IPS-18c (cell line): ENCODE measurements around the gene IL17RA.

Experiments used
- H3K4me3 ChIP-seq: 2 replicates; pipeline ENCODE4 v1.7.0; 2013; ENCODE audit warnings: low read depth, mild to moderate bottlenecking, low read length, moderate library complexity; ENCODE audit not compliant: insufficient read depth
- H3K9me3 ChIP-seq: one replicate; pipeline ENCODE4 v1.6.1; 2013; ENCODE audit warnings: mild to moderate bottlenecking, low read length, moderate library complexity; ENCODE audit not compliant: control insufficient read depth, insufficient read depth

The IL17RA gene

GRCh38 chr22:17098379-17098819, 13.6 kb downstream of the IL17RA start:
- Histone ChIP-seq H3K9me3 (no peaks in the 10 kb centered on the region), H3K4me3 (no peak overlapping the region)

- Histone ChIP-seq H3K9me3 (no peaks in the 10 kb centered on the region), H3K4me3 (no peak overlapping the region)
These were observed 15.8 kb downstream of the IL17RA start for GRCh38 chr22:17100621-17101020.

GRCh38 chr22:17101475-17102296, 16.9 kb downstream of the IL17RA start:
- Histone ChIP-seq H3K9me3 (no peaks in the 10 kb centered on the region), H3K4me3 (no peak overlapping the region)

- Histone ChIP-seq H3K4me3 (no peak overlapping the region), H3K9me3 (no peaks in the 10 kb centered on the region)
These were observed 17.5 kb downstream of the IL17RA start for GRCh38 chr22:17102297-17102667.

- H3K9me3 ChIP-seq, result no peaks in the 10 kb centered on the region
- no peak overlapping the region for H3K4me3 ChIP-seq
These were observed 18.6 kb downstream of the IL17RA start for GRCh38 chr22:17103351-17103750.

GRCh38 chr22:17104336-17104935, 19.6 kb downstream of the IL17RA start:
- H3K9me3 ChIP-seq, result no peaks in the 10 kb centered on the region
- H3K4me3 ChIP-seq, result no peak overlapping the region

DNA sequence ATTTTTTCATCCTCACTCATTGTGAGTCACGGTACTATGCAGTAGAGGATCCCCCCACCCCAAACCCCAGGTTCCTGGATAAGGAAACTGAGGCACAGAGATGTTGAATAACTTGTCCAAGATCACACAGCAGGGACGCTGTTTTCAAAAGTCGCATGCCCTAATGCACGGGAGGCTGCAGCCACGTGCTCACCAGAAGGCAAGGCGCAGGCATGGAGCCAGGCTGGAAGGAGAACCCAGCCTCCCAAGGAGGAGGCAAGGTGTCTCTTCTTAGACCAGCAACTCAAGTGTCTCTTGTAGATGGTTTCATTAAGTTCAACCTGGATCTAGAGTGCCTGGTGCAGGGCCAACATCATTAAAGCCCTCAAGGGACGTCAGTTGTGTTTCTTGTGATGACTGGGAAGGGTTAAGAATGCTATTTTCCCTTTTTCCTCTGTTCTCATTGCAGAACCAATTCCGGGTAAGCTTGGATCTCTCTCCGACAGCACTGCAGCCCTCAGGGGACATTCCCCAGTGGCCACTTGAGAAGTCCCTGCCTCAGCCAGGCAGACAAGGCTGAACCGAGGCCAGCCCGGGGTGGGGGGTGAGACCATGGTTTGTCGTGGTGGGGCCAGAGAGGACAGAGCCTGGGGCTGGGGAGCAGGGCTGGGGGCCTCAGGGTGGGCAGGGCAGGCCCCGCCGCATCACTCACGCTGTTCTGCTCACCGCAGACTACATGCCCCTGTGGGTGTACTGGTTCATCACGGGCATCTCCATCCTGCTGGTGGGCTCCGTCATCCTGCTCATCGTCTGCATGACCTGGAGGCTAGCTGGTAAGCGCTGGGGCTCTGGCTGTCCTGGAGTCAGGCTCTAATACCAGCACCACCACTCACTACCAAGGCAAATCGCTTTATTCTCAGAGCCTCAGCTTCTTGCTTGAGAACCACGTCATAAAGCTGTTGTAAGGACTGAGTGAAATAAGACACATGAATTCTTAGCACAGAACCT, 20.6 kb downstream of the IL17RA start:
- H3K9me3 ChIP-seq, result no peaks in the 10 kb centered on the region
- no peak overlapping the region for H3K4me3 ChIP-seq

DNA sequence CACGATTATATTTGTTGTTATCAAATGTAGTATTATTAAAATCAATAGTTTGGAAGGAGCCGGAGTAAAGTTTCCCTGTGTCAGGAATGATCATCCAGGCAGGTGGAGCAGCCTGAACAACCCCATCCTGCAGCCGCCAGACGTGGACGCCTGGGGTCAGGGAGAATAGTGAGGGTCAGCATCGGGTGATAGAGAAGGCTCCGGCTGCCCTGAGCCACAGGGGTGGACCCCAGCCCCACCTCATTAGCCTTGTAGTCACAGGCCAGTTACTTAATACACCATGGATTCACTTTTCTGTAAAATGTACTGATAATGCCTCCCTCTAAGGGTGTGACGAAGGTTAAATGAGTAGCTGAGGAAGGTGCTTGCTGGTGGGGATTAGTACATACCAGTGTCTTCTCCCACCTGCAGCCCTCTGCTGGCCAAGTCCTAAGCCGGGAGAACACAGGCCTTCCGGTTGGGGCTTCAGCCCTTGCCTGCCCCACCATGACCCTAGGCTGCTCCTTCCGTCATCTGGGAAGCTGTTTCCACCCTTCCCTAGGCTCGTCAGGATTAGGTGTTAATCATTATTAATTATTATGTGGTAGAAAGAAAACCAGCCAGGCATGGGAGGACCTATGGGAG, 21.5 kb downstream of the IL17RA start:
- Histone ChIP-seq H3K4me3 (no peak overlapping the region), H3K9me3 (no peaks in the 10 kb centered on the region)

DNA sequence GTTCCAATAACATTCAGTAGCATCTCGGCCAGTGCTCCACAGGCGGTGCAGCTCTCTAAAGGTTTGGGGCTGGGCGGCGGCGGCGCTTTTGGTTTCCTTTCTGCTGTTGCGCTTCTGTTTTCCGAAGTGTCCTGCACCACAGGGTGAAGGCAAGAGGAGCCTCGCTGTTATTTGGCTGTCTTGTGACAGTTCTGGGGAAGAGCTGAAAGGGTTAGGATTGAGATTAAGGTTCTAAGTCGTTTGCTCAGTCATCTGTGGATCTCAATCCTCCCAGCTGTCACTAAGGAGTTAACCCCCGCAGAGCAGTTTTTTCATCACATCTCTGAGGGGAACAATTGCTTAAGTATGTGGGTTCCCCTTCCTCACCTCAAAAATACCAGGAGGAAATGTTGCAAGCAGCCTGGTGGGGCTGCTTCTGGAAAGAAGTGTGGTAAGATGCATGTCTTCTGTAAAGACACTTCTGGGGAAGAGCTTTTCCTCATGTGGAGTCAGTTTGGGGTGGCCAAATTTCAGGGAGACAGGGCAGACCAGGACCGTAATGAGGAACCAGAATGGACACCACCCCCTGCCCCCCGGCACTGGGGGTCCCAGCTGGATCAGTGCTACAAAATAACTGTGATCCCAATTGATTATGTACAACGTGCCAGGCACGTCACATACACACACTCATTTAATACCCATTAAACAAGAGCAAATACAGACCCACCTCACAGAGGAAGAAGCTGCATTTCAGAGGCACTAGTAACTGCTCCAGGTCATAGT, 22.2 kb downstream of the IL17RA start:
- Histone ChIP-seq H3K4me3 (no peak overlapping the region), H3K9me3 (no peaks in the 10 kb centered on the region)

DNA sequence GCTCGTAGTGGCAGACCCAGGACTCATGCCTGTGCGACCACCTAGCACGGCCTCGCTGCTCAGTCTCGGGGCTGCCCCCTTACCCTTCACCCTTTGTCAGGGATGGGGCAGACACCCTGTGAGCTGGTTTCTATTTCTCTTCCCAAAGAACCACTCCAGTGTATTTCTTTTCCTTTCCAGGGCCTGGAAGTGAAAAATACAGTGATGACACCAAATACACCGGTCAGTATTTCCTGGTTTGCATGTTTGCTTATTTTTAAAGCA, 22.7 kb downstream of the IL17RA start:
- Histone ChIP-seq H3K4me3 (no peak overlapping the region), H3K9me3 (no peaks in the 10 kb centered on the region)

- Histone ChIP-seq H3K9me3 (no peaks in the 10 kb centered on the region), H3K4me3 (no peak overlapping the region)
These were observed 23.7 kb downstream of the IL17RA start for GRCh38 chr22:17108256-17109112.

GRCh38 chr22:17109113-17109865, 24.5 kb downstream of the IL17RA start:
- Histone ChIP-seq H3K4me3 (no peak overlapping the region), H3K9me3 (no peaks in the 10 kb centered on the region)

DNA sequence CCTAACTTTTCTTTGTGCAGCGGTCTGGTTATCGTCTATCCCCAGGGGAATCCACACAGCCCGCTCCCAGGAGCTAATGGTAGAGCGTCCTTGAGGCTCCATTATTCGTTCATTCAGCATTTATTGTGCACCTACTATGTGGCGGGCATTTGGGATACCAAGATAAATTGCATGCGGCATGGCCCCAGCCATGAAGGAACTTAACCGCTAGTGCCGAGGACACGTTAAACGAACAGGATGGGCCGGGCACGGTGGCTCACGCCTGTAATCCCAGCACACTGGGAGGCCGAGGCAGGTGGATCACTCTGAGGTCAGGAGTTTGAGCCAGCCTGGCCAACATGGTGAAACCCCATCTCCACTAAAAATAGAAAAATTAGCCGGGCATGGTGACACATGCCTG, 25.2 kb downstream of the IL17RA start:
- no peaks in the 10 kb centered on the region for H3K9me3 ChIP-seq
- no peak overlapping the region for H3K4me3 ChIP-seq

GRCh38 chr22:17110791-17111550, 26.2 kb downstream of the IL17RA start:
- Histone ChIP-seq H3K4me3 (no peak overlapping the region), H3K9me3 (no peaks in the 10 kb centered on the region)

DNA sequence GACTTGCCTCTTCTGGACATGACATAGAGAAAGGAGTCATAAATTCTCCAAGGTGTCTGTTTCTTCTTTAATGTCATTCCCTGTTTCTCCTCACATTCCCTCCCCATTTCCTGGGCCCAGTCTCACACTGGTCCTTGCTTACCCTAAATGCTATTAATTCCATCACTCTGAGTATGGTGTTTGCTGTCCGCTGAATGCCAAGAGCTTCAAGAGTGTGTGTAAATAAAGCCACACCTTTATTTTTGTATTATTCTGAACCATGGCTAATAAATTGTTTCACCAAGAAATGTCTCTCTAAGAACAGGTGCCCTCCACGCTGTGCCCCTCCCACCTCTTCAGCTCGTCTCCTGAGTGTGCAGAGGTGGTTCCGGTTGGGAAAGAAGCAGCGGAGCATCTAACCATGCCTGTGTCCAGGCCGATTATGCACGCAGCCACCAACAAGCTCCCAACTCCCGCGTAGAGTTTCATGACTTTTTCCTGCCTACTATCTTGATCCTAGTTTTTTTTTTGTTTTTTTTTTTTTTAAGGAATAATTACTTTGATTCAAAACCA, 27.8 kb downstream of the IL17RA start:
- Histone ChIP-seq H3K9me3 (no peaks in the 10 kb centered on the region), H3K4me3 (no peak overlapping the region)
